HCT116 (cell line): ENCODE data around the gene LRRFIP1. TPM values are rescaled to one million over a fixed set of nuclear protein-coding genes. Genes with fewer than 3 reads are reported as not detected.

Experiments used
- ATAC-seq: fragments of 200-7000 bp; cut with Tn5 transposase; 2 replicates; pipeline ENCODE4 v1.9.1; 2020; ENCODE audit warnings: mild to moderate bottlenecking, moderate library complexity
- BruUV-seq: library from RNA; stranded (reverse); fragments of 400-500 nt; replicated peaks from 2 replicates; lab custom pipeline; 2021; lab: Mats Ljungman, UMichigan
- CTCF ChIA-PET: fragments of 300-600 bp; sonication (Branson Sonifier 250); formaldehyde crosslinking; loops from one replicate; lab custom pipeline; 2021; ENCODE audit warnings: antibody characterized with exemption; lab: Charles Lee
- POLR2A ChIA-PET: fragments of 300-600, 350-600 bp; sonication (Branson Sonifier 250); formaldehyde crosslinking; loops from one replicate; lab custom pipeline; 2021; ENCODE audit warnings: antibody characterized with exemption; lab: Charles Lee
- RAD21 ChIA-PET, 2 experiments: fragments of 300-600 bp; sonication (Branson Sonifier 250); formaldehyde crosslinking; loops; one replicate each; lab custom pipeline; 2023; ENCODE audit warnings: low total read pairs in 2 of 2; ENCODE audit not compliant: uncharacterized antibody in 2 of 2, unreplicated experiment in 2 of 2, low non-redundant PET in 1 of 2; lab: Charles Lee
- DNase-seq: peaks from one replicate; pipeline ENCODE4 v3.0.0-alpha.2; 2010; ENCODE audit warnings: low read depth, low spot score
- H2AFZ ChIP-seq: fragments of 200-600 bp; shearing (Covaris generic), sonication (generic); 2 replicates; pipeline ENCODE4 v1.6.1; 2017; ENCODE audit warnings: low read depth, mixed run types, mixed read lengths, antibody characterized with exemption, low read length; ENCODE audit not compliant: poor library complexity, severe bottlenecking
- H3K27ac ChIP-seq: 2 replicates; pipeline ENCODE4 v1.5.1; 2012; ENCODE audit warnings: low read depth, low read length
- H3K27me3 ChIP-seq: fragments of 200-600 bp; sonication (generic); 2 replicates; pipeline ENCODE4 v1.6.1; 2016; ENCODE audit warnings: mixed run types, low read length, mixed read lengths; ENCODE audit not compliant: insufficient read depth
- H3K36me3 ChIP-seq, 2 experiments: fragments of 200-500 bp in 1 of 2; fragments of 200-600 bp in 1 of 2; sonication (Bioruptor generic) in 1 of 2; sonication (generic) in 1 of 2; 2 replicates each; pipeline versions ENCODE4 v1.5.1 to v1.6.1; 2014 to 2016; ENCODE audit warnings: low read length in 2 of 2, inconsistent platforms in 1 of 2, mixed read lengths in 1 of 2, mixed run types in 1 of 2; ENCODE audit not compliant: insufficient read depth in 2 of 2, control insufficient read depth in 1 of 2
- H3K4me1 ChIP-seq, 2 experiments: fragments of 200-600 bp in 1 of 2; sonication (generic) in 1 of 2; 2 replicates each; pipeline versions ENCODE4 v1.5.1 to v1.6.1; 2012 to 2017; ENCODE audit warnings: low read length in 2 of 2, inconsistent platforms in 1 of 2, mild to moderate bottlenecking in 1 of 2, mixed read lengths in 1 of 2, mixed run types in 1 of 2, moderate library complexity in 1 of 2; ENCODE audit not compliant: insufficient read depth in 2 of 2, control insufficient read depth in 1 of 2
- H3K4me2 ChIP-seq: fragments of 200-600 bp; sonication (generic); 2 replicates; pipeline ENCODE4 v1.6.1; 2017; ENCODE audit warnings: mixed run types, low read length, mixed read lengths
- H3K4me3 ChIP-seq, 2 experiments: fragments of 200-600 bp in 1 of 2; sonication (generic) in 1 of 2; replicated peaks in 1 of 2; 2 replicates each; pipeline ENCODE4 v1.5.1; 2011 to 2016; ENCODE audit warnings: low read length in 2 of 2, control low read depth in 1 of 2, low read depth in 1 of 2, mild to moderate bottlenecking in 1 of 2, mixed read lengths in 1 of 2, mixed run types in 1 of 2
- H3K79me2 ChIP-seq: fragments of 200-600 bp; sonication (generic); 2 replicates; pipeline ENCODE4 v1.6.1; 2017; ENCODE audit warnings: mild to moderate bottlenecking, mixed run types, low read length, moderate library complexity, mixed read lengths; ENCODE audit not compliant: insufficient read depth
- H3K9ac ChIP-seq: fragments of 200-600 bp; sonication (generic); 2 replicates; pipeline ENCODE4 v1.6.1; 2016; ENCODE audit warnings: low read length, mixed read lengths
- H3K9me2 ChIP-seq: fragments of 200-600 bp; sonication (generic), shearing (Covaris generic); 2 replicates; pipeline ENCODE4 v1.6.1; 2017; ENCODE audit warnings: mixed run types, mild to moderate bottlenecking, moderate library complexity; ENCODE audit not compliant: insufficient read depth
- H3K9me3 ChIP-seq, 2 experiments: fragments of 200-500 bp in 1 of 2; fragments of 200-600 bp in 1 of 2; sonication (Bioruptor generic) in 1 of 2; sonication (generic) in 1 of 2; 2 replicates each; pipeline ENCODE4 v1.6.1; 2014 to 2017; ENCODE audit warnings: low read length in 2 of 2, mixed read lengths in 2 of 2, inconsistent platforms in 1 of 2, low read depth in 1 of 2, mild to moderate bottlenecking in 1 of 2, mixed run types in 1 of 2, moderate library complexity in 1 of 2; ENCODE audit not compliant: control insufficient read depth in 1 of 2, insufficient read depth in 1 of 2
- H4K20me1 ChIP-seq: fragments of 200-600 bp; sonication (generic), shearing (Covaris generic); 2 replicates; pipeline ENCODE4 v1.6.1; 2017; ENCODE audit warnings: mixed run types, mild to moderate bottlenecking, moderate library complexity; ENCODE audit not compliant: insufficient read depth
- EZH2phosphoT487 ChIP-seq: fragments of 200-600 bp; IDR thresholded peaks from 2 replicates; pipeline ENCODE4 v1.6.1; 2018; ENCODE audit warnings: antibody characterized with exemption, borderline replicate concordance
- POLR2A ChIP-seq: IDR thresholded peaks from 2 replicates; pipeline ENCODE4 v1.7.0; 2011; ENCODE audit warnings: borderline replicate concordance; ENCODE audit not compliant: insufficient read depth, insufficient read length; ENCODE audit errors: extremely low read depth
- REST ChIP-seq: IDR thresholded peaks from 2 replicates; pipeline ENCODE4 v1.6.1; 2012; ENCODE audit warnings: low read depth
- SIN3A ChIP-seq: IDR thresholded peaks from 2 replicates; pipeline ENCODE4 v1.6.1; 2012; ENCODE audit warnings: low read depth
- ZBTB33 ChIP-seq: IDR thresholded peaks from 2 replicates; pipeline ENCODE4 v1.6.1; 2011; ENCODE audit warnings: mild to moderate bottlenecking, low read length, moderate library complexity; ENCODE audit not compliant: insufficient replicate concordance; ENCODE audit errors: extremely low read depth
- intact Hi-C: fragments of 100-400 bp; cut with micrococcal nuclease; formaldehyde crosslinking; loops from 2 replicates; pipeline ENCODE4 v1.10.0; 2022
- total RNA-seq: library from RNA; stranded (reverse); gene quantifications from one replicate; pipeline ENCODE4 v1.2.1, GENCODE V29; 2021; ENCODE audit not compliant: unreplicated experiment

Gene LRRFIP1
- total RNA-seq, 1 experiment from 2014 or later = 76.9 TPM

DNA sequence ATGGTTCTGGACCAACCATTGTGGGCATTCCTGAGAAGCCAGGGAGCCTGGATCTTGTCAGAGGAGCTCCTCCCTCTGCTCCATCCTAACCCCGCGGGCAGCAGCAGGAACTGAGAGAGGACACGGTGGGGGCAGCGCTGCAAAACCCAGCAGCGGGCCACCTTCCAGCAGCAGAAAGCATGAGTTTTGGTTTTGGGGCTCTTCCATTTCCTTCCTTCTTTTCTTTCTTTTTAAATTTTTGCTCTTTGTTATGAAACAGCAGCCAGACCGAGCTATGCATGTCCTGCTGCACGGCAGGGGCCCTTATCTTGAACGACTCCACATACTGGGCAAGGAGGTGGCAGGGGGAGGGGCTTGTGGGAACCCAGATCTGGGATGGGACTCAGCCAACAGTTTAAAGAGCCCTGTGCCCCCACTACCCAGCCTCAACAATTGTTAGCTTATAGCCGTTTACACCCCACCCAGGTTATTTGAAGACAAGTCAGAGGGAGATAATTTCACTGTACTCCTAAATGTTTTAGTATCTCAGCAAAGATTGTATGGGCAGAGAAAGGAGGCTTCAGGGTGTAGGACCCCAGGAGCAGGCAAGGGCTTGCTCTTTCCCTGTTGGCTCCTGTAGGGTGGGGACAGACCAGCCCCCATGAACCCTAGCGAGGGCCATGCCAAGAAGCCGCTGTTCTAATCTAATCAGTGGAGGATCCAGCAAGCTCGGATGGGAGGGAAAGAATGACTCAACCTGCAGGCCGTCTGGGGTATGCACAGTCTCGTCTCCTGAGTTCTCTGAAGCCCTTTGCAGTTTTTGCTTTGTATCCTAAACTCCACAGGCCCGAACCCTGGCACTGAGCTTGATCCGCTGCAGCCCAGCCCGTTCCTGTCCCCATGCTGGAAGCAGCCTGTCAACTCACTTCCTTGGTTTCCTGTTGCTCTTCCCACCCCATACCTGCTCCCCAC lies 75.3 kb downstream of the LRRFIP1 start (continued):
- TF ChIP-seq REST = no peak

- Histone ChIP-seq H2AFZ (no peak overlapping the region), H3K9me3 (no peaks in the 10 kb centered on the region), H3K79me2 (peaks cover 94% of the 10 kb centered on the region), H3K9me2 (no peaks in the 10 kb centered on the region), H4K20me1 (no peaks in the 10 kb centered on the region), H3K4me2 (0 out of 2 replicates have a peak overlapping the region, but pooled peaks have one; percentile 2), H3K4me1 (peaks cover 0 to 33% of the 10 kb centered on the region in 2 experiments; a peak in 3 of 4 replicates), H3K4me3 (no peak overlapping the region), H3K9ac (no peak overlapping the region), H3K27ac (no peak overlapping the region), H3K27me3 (no peaks in the 10 kb centered on the region), H3K36me3 (peaks cover 0 to 2% of the 10 kb centered on the region in 2 experiments; a peak in 2 of 4 replicates)
- no peak for DNase-seq
- ATAC-seq = no peak
- RAD21 ChIA-PET = no interaction called here
- no TSS peak for BruUV-seq
- CTCF ChIA-PET = no interaction called here
- TF ChIP-seq REST (no peak), SIN3A (no peak), EZH2phosphoT487 (no peak), ZBTB33 (no peak), POLR2A (no peak)
- intact Hi-C loops = no loop called here
- POLR2A ChIA-PET = no interaction called here
Observed at GRCh38 chr2:237704501-237705434, 77.4 kb downstream of the LRRFIP1 start.
